PFSK-1 (cell line): Measurements from ENCODE around the gene GBP6.

Source experiments
- FOXP2 ChIP-seq: optimal IDR thresholded peaks from 2 replicates; pipeline ENCODE3; 2011; ENCODE audit warnings: borderline replicate concordance, control low read depth, inconsistent platforms; ENCODE audit not compliant: insufficient read depth; ENCODE audit errors: extremely low read length, extremely low read depth
- POLR2AphosphoS5 ChIP-seq: IDR thresholded peaks from 2 replicates; pipeline ENCODE4 v1.6.1; 2012; ENCODE audit warnings: low read depth, mild to moderate bottlenecking, control low read depth, low read length, moderate library complexity
- REST ChIP-seq, 2 experiments: IDR thresholded peaks; 2 replicates each; pipeline versions ENCODE4 v1.6.1 to v1.8.0; 2011 to 2012; ENCODE audit warnings: low read depth in 2 of 2, low read length in 2 of 2, control low read depth in 1 of 2, inconsistent platforms in 1 of 2, mild to moderate bottlenecking in 1 of 2, moderate library complexity in 1 of 2; ENCODE audit not compliant: insufficient read depth in 1 of 2
- SIN3A ChIP-seq: IDR thresholded peaks from 2 replicates; pipeline ENCODE4 v1.6.1; 2012; ENCODE audit warnings: mild to moderate bottlenecking, low read length, moderate library complexity, borderline replicate concordance; ENCODE audit not compliant: insufficient read depth
- TAF1 ChIP-seq: IDR thresholded peaks from 2 replicates; pipeline ENCODE4 v1.6.1; 2012; ENCODE audit warnings: low read length, control low read depth, borderline replicate concordance; ENCODE audit not compliant: insufficient read depth

GBP6 gene

DNA sequence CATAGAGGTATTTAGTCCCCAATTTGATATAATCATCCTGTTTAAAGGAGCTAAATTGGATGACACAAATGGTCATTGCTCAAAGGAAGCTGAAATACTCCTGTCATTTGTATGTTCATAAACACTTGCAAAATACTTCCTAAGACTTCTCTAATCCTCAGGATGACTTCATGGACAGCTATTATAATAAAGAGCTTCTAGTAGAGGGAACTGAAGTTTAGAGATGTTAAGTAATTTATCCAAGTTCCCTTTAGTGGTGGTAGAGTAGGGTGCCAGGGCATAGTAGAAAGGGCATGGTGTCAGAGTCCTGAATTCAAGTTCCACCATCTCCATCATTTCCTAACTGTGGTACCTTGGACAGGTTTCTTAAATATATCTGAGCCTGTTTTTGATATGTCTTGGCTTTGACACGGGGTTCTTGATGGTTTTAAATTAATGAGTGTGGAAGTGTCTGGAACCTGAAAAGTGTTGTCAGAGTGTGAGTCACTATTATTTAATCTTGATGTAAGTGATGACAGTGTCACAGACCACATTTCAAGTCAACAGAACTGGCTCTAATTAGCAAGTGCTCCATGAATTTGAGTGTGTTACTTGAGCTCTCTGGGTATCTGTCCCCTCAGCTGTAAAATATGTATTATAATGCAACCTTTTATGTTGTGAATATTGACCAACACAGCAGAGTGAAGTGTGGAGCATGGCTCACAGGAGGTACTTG lies 12.1 kb upstream of the GBP6 start:
- TF ChIP-seq TAF1 (no peak), REST (IDR thresholded peaks at IDR 0.05; ENCODE audit: insufficient read depth in 1 of 2, low read depth in 2 of 2, low read length in 2 of 2) (no peak), FOXP2 (no peak), POLR2AphosphoS5 (no peak), SIN3A (no peak)

GRCh38 chr1:89352421-89352820 lies 11.4 kb upstream of the GBP6 start:
- TF ChIP-seq SIN3A: no peak

GRCh38 chr1:89354205-89354604 lies 9.7 kb upstream of the GBP6 start:
- TF ChIP-seq POLR2AphosphoS5 (no peak), REST (IDR thresholded peaks at IDR 0.05; ENCODE audit: insufficient read depth in 1 of 2, low read depth in 2 of 2, low read length in 2 of 2) (no peak), FOXP2 (no peak), TAF1 (no peak)

DNA sequence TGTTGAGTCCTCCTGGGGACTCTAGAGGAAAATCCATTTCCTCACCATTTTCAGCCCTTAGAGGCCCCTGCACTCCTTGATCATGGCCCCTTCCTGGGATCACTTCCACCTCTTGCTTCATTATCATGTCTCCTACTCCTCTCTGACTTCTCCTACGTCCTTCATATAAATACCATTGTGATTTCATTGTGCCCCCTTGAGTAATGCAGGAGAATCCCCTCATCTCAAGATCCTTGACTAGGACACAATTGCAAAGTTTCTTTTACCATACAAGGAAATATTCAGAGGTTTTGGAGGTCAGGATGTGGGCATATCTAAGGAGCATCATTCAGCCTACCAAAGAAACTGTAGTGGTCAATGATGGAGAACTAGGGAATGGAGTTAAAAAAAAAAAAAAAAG lies 8.8 kb upstream of the GBP6 start:
- TF ChIP-seq SIN3A: no peak
- no peak for TF ChIP-seq REST (IDR thresholded peaks at IDR 0.05; ENCODE audit: insufficient read depth in 1 of 2, low read depth in 2 of 2, low read length in 2 of 2)
- no peak for TF ChIP-seq TAF1
- TF ChIP-seq POLR2AphosphoS5: no peak
- no peak for TF ChIP-seq FOXP2

- TF ChIP-seq TAF1 (no peak), FOXP2 (no peak), REST (IDR thresholded peaks at IDR 0.05; ENCODE audit: insufficient read depth in 1 of 2, low read depth in 2 of 2, low read length in 2 of 2) (no peak), SIN3A (no peak), POLR2AphosphoS5 (no peak)
These were observed 7.0 kb upstream of the GBP6 start for GRCh38 chr1:89356658-89357400.
